ENCODE measurements around the gene PIGT.
A peak's percentile ranks its signal among the peaks of the same experiment; 100 is the strongest.

Gene PIGT

GRCh38 chr20:45373353-45374100 lies 42.4 kb upstream of the PIGT start:
- TF ChIP-seq NFIC (IDR thresholded peaks at IDR 0.05), result peak; percentile 71
- TF ChIP-seq RAD21 (IDR thresholded peaks at IDR 0.05; ENCODE audit: low read depth), result peak; percentile 83
- no peak for TF ChIP-seq TCF12 (IDR thresholded peaks at IDR 0.05; ENCODE audit: low read depth)
- TF ChIP-seq USF1 (IDR thresholded peaks at IDR 0.05), result no peak
- no peak for TF ChIP-seq FOXM1 (IDR thresholded peaks at IDR 0.05; ENCODE audit: borderline replicate concordance, low read depth)
- no peak for TF ChIP-seq REST (IDR thresholded peaks at IDR 0.05; ENCODE audit: low read depth)

GRCh38 chr20:45374101-45374467 lies 41.9 kb upstream of the PIGT start:
- TF ChIP-seq MAX (IDR thresholded peaks at IDR 0.05) (no peak), RAD21 (IDR thresholded peaks at IDR 0.05; ENCODE audit: low read depth) (no peak), EGR1 (IDR thresholded peaks at IDR 0.05) (no peak), YY1 (IDR thresholded peaks at IDR 0.05; ENCODE audit: low read depth) (no peak), TCF12 (IDR thresholded peaks at IDR 0.05; ENCODE audit: low read depth) (no peak), NFIC (IDR thresholded peaks at IDR 0.05) (no peak), CEBPB (IDR thresholded peaks at IDR 0.05) (no peak), REST (IDR thresholded peaks at IDR 0.05; ENCODE audit: low read depth) (no peak)

- no peak for TF ChIP-seq REST (IDR thresholded peaks at IDR 0.05; ENCODE audit: low read depth)
- no peak for TF ChIP-seq CEBPB (IDR thresholded peaks at IDR 0.05)
- TF ChIP-seq TAF1 (IDR thresholded peaks at IDR 0.05; ENCODE audit: low read depth), result no peak
- TF ChIP-seq TEAD4 (IDR thresholded peaks at IDR 0.05), result no peak
- no peak for TF ChIP-seq NFIC (IDR thresholded peaks at IDR 0.05)
- no peak for TF ChIP-seq FOXM1 (IDR thresholded peaks at IDR 0.05; ENCODE audit: borderline replicate concordance, low read depth)
- TF ChIP-seq TCF12 (IDR thresholded peaks at IDR 0.05; ENCODE audit: low read depth), result no peak
- no peak for TF ChIP-seq EP300 (IDR thresholded peaks at IDR 0.05; ENCODE audit: borderline replicate concordance)
- TF ChIP-seq RAD21 (IDR thresholded peaks at IDR 0.05; ENCODE audit: low read depth), result no peak
- no peak for TF ChIP-seq EGR1 (IDR thresholded peaks at IDR 0.05)
- no peak for TF ChIP-seq USF1 (IDR thresholded peaks at IDR 0.05)
- no peak for TF ChIP-seq YY1 (IDR thresholded peaks at IDR 0.05; ENCODE audit: low read depth)
- TF ChIP-seq ZBTB7A (IDR thresholded peaks at IDR 0.05; ENCODE audit: low read depth), result no peak
- no peak for TF ChIP-seq MAX (IDR thresholded peaks at IDR 0.05)
- no peak for TF ChIP-seq CREB1 (IDR thresholded peaks at IDR 0.05; ENCODE audit: low read depth)
Measured at GRCh38 chr20:45374966-45375365, 41.0 kb upstream of the PIGT start.

- TF ChIP-seq FOXM1 (IDR thresholded peaks at IDR 0.05; ENCODE audit: borderline replicate concordance, low read depth), result no peak
- no peak for TF ChIP-seq EGR1 (IDR thresholded peaks at IDR 0.05)
- no peak for TF ChIP-seq TCF12 (IDR thresholded peaks at IDR 0.05; ENCODE audit: low read depth)
- no peak for TF ChIP-seq RAD21 (IDR thresholded peaks at IDR 0.05; ENCODE audit: low read depth)
- TF ChIP-seq MAX (IDR thresholded peaks at IDR 0.05), result no peak
- TF ChIP-seq TAF1 (IDR thresholded peaks at IDR 0.05; ENCODE audit: low read depth), result no peak
- no peak for TF ChIP-seq CREB1 (IDR thresholded peaks at IDR 0.05; ENCODE audit: low read depth)
- no peak for TF ChIP-seq USF1 (IDR thresholded peaks at IDR 0.05)
- no peak for TF ChIP-seq CEBPB (IDR thresholded peaks at IDR 0.05)
- TF ChIP-seq REST (IDR thresholded peaks at IDR 0.05; ENCODE audit: low read depth), result no peak
- no peak for TF ChIP-seq EP300 (IDR thresholded peaks at IDR 0.05; ENCODE audit: borderline replicate concordance)
- TF ChIP-seq ZBTB7A (IDR thresholded peaks at IDR 0.05; ENCODE audit: low read depth), result no peak
Measured at GRCh38 chr20:45377269-45377668, 38.7 kb upstream of the PIGT start.
